ENCODE data around the gene DPP8. TPM values are rescaled to one million over a fixed set of nuclear protein-coding genes. Genes with fewer than 3 reads are reported as not detected.
"Not testable (repeated sequence)": the region's sequence is repeated elsewhere in the genome, so short reads cannot be mapped to it uniquely, and the experiment has no call there.

The DPP8 gene
- total and polyA plus RNA-seq, 5 donors: 9.1 to 35.3 (median 33.4) TPM

DNA sequence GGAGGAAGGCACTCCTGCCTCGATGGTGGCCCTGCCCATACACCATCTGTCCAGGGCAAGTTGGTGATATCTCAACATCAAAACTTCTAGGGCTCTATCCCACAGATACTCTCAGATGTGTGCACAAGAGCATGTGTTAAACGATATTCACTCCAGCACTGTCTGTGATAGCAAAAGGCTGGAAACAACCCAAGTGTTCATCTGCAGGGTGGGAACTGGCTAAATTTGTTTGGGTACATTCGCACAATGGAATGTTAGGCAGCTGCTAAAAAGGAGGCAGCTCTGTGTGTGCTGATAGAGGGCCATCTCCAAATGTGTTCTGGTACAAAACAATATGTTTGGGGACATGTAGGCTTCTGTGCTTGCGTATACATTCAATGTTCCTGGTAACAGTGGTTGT lies 114.5 kb downstream of the DPP8 start:
- intact Hi-C loops (cut with DNase I): no loop called here
- no peaks in the 10 kb centered on the region for H3K9me3 ChIP-seq (ENCODE audit: control insufficient read depth, low read length)

DNA sequence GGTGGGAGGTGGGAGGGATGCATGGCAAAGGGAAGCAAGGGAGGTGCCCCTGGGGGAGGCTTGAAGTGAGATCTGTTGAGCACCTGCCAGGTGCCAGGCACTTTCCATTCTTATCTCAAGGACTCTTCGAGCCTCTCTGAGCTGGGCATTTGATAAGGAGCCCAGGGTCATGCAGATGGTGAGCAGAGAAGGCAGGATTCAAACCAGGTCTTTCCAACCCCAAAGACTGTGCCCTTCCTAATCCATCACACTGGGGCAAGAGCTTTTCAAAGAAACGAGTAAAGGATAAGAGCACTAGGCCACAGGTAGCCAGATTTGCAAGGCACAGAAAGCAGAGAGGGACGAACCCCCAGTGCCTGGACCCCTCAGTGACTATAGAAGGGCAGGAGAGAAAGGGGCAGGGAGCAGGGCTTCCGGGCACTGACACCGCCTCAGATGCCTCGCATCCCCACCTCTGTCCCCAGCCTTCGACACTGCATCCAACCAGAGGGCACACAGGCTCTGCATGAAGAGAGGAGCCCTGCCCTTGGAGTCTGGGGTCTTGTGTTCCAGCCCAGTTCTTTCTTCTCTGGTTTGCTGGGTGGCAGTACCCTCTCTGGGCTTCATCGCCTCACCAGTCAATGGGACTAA lies 115.8 kb downstream of the DPP8 start:
- H3K27me3 ChIP-seq (ENCODE audit: control insufficient read depth, insufficient read depth): no peaks in the 10 kb centered on the region
- H3K9me3 ChIP-seq (ENCODE audit: control insufficient read depth, low read length): no peaks in the 10 kb centered on the region
- WGBS: 82% methylated on average over 8 of the region's 8 CpGs
- no peak overlapping the region for H3K4me3 ChIP-seq (ENCODE audit: low read length)
- ATAC-seq (no peak), DNase-seq (no peak)
- intact Hi-C loops (cut with DNase I): no loop called here
- H3K27ac ChIP-seq (ENCODE audit: low read length): no peak overlapping the region
- H3K4me1 ChIP-seq (ENCODE audit: control insufficient read depth, insufficient read depth, low read length): no peaks in the 10 kb centered on the region

More for the DNA sequence above, 114.5 kb downstream of the DPP8 start:
- Histone ChIP-seq H3K4me3 (ENCODE audit: low read length) (no peak overlapping the region), H3K27ac (ENCODE audit: low read length) (no peak overlapping the region), H3K27me3 (ENCODE audit: control insufficient read depth, insufficient read depth) (no peaks in the 10 kb centered on the region), H3K4me1 (ENCODE audit: control insufficient read depth, insufficient read depth, low read length) (no peaks in the 10 kb centered on the region)
- WGBS: 67% methylated on average over 4 of the region's 4 CpGs
- ATAC-seq (no peak), DNase-seq (no peak)

DNA sequence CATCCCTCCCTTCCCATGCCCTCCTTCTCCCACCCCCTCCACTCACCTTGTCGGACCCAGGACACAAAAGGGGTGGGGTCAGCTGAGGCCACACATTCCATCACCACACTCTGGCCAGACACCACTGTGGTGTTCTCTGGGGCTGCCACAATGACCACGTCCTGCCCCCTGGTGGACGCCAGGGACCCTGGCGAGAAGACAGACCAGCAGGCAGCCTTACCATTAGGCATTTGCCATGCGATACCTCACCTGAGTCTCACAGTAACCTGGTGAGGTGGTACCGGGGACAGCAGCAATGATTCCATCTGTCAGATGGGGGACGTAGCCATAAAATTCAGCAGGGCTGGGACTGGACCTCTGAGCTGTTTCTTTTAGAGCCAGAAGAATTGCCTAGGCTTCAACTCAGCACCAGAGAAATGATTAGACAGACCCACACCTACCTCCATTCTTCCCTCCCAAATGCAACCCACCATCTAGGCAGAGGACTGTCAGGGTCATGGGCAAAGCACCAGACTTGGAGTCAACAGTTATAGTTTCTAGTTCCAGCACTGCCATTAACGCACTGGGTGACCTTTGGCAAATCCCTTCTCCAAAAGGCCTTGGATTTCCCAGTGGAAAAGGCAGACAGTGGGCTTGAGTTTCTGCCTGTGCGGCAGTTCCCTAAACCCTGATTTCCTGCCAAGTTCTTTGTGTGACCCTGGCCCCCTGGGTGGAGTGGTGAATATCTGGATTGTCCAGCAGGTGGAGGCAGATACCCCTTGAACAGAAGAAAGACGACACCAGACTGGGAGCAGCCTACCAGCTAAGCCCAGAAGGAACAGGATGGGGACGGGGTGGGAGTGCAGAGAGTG lies 116.5 kb downstream of the DPP8 start:
- peak; percentile 63 to 77 for ATAC-seq
- Histone ChIP-seq H3K4me1 (ENCODE audit: control insufficient read depth, insufficient read depth, low read length) (no peaks in the 10 kb centered on the region), H3K27me3 (ENCODE audit: control insufficient read depth, insufficient read depth) (no peaks in the 10 kb centered on the region), H3K4me3 (ENCODE audit: low read length) (no peak overlapping the region), H3K27ac (ENCODE audit: low read length) (no peak overlapping the region), H3K9me3 (ENCODE audit: control insufficient read depth, low read length) (no peaks in the 10 kb centered on the region)
- WGBS: 23% methylated on average over 11 of the region's 11 CpGs
- intact Hi-C loops (cut with DNase I): no loop called here
- peak; percentile 61 to 84 (median 82) for DNase-seq

DNA sequence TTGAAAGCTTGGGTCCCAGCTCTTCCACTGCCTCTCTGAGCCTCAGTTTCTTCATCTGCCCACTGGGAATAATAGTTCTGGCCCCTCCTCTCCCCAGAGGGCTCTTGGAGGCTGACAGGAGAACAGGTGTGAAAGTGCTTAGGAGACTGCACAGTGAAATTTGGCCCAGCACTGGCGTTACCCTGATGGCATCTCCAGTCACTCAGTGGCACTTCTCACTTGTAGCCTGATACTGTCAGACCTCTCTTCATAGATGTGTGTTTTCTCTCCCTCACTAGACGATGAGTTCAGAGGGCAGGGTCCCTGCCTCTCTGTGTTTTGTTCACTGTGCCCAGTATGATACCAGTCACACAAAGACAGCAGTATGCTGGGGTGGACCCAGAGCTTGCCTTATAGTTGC lies 117.5 kb downstream of the DPP8 start:
- Histone ChIP-seq H3K27me3 (ENCODE audit: control insufficient read depth, insufficient read depth) (no peaks in the 10 kb centered on the region), H3K4me1 (ENCODE audit: control insufficient read depth, insufficient read depth, low read length) (peaks cover 4% of the 10 kb centered on the region), H3K4me3 (ENCODE audit: low read length) (no peak overlapping the region), H3K9me3 (ENCODE audit: control insufficient read depth, low read length) (no peaks in the 10 kb centered on the region), H3K27ac (ENCODE audit: low read length) (peak overlapping the region; percentile 7)
- ATAC-seq: peak; percentile 67 to 71
- DNase-seq: no peak
- intact Hi-C loops (cut with DNase I): no loop called here
- WGBS: 61% methylated on average over 2 of the region's 2 CpGs

DNA sequence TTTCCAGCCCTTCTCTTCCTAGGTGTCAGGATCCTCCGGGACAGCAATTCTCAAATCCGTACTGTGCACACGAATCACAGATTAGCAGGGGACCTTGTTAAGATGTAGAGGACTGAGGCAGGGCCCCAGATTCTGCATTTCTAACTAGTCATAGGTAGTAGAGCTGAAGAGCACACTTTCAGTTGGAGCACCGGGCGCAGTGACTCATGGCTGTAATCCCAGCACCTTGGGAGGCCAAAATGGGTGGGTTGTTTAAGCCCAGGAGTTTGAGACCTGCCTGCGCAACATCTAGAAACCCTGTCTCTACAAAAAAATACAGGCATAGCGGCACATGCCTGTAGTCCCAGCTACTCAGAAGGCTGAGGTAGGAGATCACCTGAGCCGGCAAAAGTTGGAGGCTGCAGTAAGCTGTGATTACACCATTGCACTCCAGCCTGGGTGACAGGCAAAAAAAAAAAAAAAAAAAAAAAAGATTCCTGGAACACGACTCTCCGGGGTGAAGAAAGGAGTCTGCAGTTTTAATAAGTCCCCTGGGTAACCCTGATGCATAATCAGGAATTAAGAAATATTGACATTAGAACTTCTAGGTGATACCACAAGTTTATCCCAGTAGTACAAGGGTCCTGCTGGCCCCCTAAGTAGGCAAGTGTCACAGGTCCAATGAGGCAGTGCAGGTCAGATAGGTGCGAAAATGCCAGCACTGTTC lies 118.3 kb downstream of the DPP8 start:
- ATAC-seq (no peak), DNase-seq (no peak)
- Histone ChIP-seq H3K9me3 (ENCODE audit: control insufficient read depth, low read length) (no peaks in the 10 kb centered on the region), H3K4me1 (ENCODE audit: control insufficient read depth, insufficient read depth, low read length) (peaks cover 4% of the 10 kb centered on the region), H3K27me3 (ENCODE audit: control insufficient read depth, insufficient read depth) (no peaks in the 10 kb centered on the region), H3K4me3 (ENCODE audit: low read length) (no peak overlapping the region), H3K27ac (ENCODE audit: low read length) (no peak overlapping the region)
- 83% methylated on average over 11 of the region's 11 CpGs for WGBS
- intact Hi-C loops (cut with DNase I): no loop called here

DNA sequence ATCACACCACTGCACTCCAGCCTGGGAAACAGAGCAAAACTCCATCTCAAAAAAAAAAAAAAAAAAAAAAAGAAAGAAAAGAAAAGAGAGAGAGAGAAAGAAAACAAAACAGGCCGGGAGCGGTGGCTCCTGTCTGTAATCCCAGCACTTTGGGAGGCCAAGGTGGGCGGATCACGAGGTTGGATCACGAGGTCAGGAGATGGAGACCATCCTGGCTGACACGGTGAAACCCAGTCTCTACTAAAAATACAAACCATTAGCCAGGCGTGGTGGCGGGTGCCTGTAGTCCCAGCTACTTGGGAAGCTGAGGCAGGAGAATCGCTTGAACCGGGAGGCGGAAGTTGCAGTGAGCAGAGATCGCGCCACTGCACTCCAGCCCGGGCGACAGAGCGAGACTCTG lies 119.0 kb downstream of the DPP8 start:
- intact Hi-C loops (cut with DNase I); H3K27me3 ChIP-seq (ENCODE audit: control insufficient read depth, insufficient read depth): not testable (repeated sequence)
- WGBS: 96% methylated on average over 16 of the region's 16 CpGs

DNA sequence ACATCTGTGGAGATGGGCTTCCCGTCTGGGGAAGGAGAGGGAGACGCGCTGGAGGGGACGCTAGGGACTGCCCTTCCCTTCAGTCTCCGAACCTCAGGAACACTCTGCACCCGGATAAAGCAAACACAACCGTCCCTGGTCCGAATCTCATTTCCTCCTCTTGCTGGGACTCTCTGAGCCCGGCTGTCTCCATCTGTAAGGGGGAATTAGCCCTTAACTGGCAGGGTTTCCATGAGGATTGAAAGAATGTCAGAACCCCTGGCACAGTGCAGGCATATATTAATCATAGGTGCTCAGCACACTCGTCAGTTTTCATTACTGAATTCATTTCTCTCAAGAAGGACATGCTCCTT lies 120.5 kb downstream of the DPP8 start:
- DNase-seq (no peak), ATAC-seq (no peak)
- H3K4me1 ChIP-seq (ENCODE audit: control insufficient read depth, insufficient read depth, low read length): peaks cover 4% of the 10 kb centered on the region
- no peak overlapping the region for H3K27ac ChIP-seq (ENCODE audit: low read length)
- no peaks in the 10 kb centered on the region for H3K9me3 ChIP-seq (ENCODE audit: control insufficient read depth, low read length)
- 53% methylated on average over 10 of the region's 10 CpGs for WGBS
- H3K4me3 ChIP-seq (ENCODE audit: low read length): no peak overlapping the region
- no peaks in the 10 kb centered on the region for H3K27me3 ChIP-seq (ENCODE audit: control insufficient read depth, insufficient read depth)
- intact Hi-C loops (cut with DNase I): no loop called here

More for the DNA sequence above, 119.0 kb downstream of the DPP8 start:
- DNase-seq; H3K4me3 ChIP-seq (ENCODE audit: low read length); H3K4me1 ChIP-seq (ENCODE audit: control insufficient read depth, insufficient read depth, low read length); H3K9me3 ChIP-seq (ENCODE audit: control insufficient read depth, low read length); H3K27ac ChIP-seq (ENCODE audit: low read length); ATAC-seq: not testable (repeated sequence)

DNA sequence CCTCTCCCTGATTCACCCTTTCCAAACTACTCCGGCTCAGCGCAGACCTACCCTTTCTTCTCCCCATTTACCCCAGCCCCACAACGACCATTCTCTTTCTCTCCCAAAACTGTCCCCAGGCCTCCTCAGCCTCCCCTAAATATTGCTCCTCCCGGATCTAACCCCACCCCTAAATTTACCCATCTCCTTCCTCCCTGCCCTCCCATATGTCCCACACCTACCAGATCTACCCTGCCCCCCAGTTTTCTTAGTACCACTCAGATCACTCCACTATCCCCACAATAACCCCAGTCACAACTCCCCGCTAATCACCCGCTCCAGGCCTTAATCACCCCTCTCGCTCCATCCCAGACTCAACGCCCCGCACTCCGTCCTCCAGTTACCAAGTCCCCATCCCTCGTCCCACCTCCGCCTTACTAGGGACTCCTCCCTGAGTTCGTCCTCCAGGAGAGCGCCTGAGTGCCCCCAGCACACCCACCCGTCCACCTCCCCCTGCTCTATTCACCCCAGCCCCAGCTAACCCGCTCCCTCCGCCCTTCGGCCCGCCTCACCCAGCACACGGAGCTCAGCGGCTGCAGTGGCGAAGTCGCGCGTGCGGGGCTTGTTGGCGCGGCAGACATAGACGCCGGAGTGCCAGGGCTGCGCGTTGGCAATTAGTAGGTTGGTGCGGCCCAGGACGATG lies 121.1 kb downstream of the DPP8 start:
- Histone ChIP-seq H3K4me3 (ENCODE audit: low read length) (no peak overlapping the region), H3K4me1 (ENCODE audit: control insufficient read depth, insufficient read depth, low read length) (peaks cover 4% of the 10 kb centered on the region), H3K27me3 (ENCODE audit: control insufficient read depth, insufficient read depth) (no peaks in the 10 kb centered on the region), H3K9me3 (ENCODE audit: control insufficient read depth, low read length) (no peaks in the 10 kb centered on the region), H3K27ac (ENCODE audit: low read length) (no peak overlapping the region)
- 51% methylated on average over 34 of the region's 34 CpGs for WGBS
- DNase-seq (no peak), ATAC-seq (no peak)
- intact Hi-C loops (cut with DNase I): no loop called here

DNA sequence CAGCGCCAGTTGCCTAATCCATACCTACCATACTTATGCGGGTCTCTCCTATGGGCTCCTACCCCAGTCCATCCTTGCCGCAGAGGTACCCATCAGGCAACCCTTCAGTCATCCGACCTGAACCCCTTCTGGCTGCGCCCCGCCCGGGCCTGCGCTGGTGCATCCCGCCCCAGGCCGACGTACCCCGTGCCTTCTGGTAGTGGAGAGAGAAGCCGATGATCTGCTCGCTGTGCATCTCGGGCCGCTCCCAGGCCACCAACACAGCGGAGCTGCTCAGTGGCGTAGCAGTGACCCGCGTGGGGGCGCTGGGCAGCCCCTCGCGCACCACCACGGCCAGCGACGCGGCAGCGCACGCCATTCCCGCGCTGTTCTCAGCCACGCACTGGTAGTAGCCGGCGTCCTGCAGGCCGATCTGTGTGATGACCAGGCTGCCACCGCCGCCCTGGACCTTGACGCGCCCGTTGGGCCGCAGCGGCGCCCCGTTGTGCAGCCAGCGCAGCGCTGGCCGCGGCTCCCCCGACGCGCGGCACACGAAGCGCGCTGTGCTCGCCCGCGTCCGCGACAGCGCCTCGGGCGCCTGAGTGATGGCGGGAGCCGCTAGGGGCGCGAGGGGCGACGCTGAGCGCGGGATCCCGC lies 121.8 kb downstream of the DPP8 start:
- Histone ChIP-seq H3K27ac (ENCODE audit: low read length) (no peak overlapping the region), H3K4me1 (ENCODE audit: control insufficient read depth, insufficient read depth, low read length) (peaks cover 4% of the 10 kb centered on the region), H3K9me3 (ENCODE audit: control insufficient read depth, low read length) (no peaks in the 10 kb centered on the region), H3K4me3 (ENCODE audit: low read length) (no peak overlapping the region), H3K27me3 (ENCODE audit: control insufficient read depth, insufficient read depth) (no peaks in the 10 kb centered on the region)
- DNase-seq (no peak), ATAC-seq (no peak)
- WGBS: 32% methylated on average over 72 of the region's 72 CpGs
- intact Hi-C loops (cut with DNase I): no loop called here

DNA sequence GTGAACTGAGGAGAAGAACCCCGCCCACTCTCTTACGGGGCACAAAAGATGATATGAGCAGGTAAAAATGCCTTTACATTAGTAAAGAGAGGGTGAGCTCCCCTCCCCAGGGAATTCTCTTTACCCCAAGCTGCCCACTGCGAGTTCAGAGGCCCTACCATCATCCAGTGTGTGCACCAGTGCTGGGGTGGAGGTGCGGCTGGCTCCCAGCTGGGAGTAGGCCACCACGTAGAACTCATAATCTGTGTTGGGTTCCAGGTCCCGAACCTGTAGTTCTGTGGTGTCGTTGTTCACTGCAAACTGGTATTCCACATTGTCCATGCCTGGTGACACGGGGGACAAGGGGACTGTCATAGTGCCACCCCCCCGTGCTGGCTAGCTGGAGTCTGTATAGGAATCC lies 122.6 kb downstream of the DPP8 start:
- H3K4me1 ChIP-seq (ENCODE audit: control insufficient read depth, insufficient read depth, low read length): peaks cover 4% of the 10 kb centered on the region
- H3K4me3 ChIP-seq (ENCODE audit: low read length): no peak overlapping the region
- intact Hi-C loops (cut with DNase I): no loop called here
- DNase-seq (no peak), ATAC-seq (no peak)
- H3K9me3 ChIP-seq (ENCODE audit: control insufficient read depth, low read length): no peaks in the 10 kb centered on the region
- WGBS: 76% methylated on average over 9 of the region's 9 CpGs
- H3K27me3 ChIP-seq (ENCODE audit: control insufficient read depth, insufficient read depth): no peaks in the 10 kb centered on the region
- H3K27ac ChIP-seq (ENCODE audit: low read length): no peak overlapping the region

Data from right cardiac atrium (tissue), 5 donors.